Measurements from ENCODE around the gene MEOX2.

DNA sequence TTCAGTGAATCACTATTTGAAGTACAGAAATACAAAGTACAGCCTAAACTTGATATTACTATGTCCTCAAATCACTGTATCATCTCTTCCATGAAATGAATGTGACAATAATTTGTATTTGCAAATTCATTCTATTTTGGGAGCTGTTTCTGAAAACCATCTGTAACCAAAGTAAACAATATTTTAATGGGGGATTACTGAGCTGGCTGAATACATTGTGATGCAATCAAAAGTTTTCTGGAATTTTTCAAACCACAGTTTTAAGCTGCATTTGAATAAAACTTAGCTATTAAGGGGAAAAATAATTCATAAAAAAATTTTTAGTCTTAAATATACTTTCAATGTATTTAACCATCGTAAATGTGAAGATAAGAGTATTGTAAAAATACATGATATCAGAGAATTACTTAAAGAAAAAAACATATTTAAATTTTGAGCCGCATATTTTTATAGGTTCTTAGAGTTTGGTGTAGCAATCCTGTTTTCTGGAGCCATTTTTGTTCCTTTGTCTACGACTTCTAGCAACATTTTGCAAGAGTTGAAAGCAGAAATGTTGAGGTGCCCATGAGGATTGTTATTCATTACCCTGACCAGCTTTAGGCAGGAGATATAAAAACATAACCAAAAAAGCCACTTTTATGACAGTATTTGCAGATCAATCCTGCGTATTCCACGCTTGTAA is 78.8 kb downstream of the MEOX2 start:
- TF ChIP-seq, protein P1, sequence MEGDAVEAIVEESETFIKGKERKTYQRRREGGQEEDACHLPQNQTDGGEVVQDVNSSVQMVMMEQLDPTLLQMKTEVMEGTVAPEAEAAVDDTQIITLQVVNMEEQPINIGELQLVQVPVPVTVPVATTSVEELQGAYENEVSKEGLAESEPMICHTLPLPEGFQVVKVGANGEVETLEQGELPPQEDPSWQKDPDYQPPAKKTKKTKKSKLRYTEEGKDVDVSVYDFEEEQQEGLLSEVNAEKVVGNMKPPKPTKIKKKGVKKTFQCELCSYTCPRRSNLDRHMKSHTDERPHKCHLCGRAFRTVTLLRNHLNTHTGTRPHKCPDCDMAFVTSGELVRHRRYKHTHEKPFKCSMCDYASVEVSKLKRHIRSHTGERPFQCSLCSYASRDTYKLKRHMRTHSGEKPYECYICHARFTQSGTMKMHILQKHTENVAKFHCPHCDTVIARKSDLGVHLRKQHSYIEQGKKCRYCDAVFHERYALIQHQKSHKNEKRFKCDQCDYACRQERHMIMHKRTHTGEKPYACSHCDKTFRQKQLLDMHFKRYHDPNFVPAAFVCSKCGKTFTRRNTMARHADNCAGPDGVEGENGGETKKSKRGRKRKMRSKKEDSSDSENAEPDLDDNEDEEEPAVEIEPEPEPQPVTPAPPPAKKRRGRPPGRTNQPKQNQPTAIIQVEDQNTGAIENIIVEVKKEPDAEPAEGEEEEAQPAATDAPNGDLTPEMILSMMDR (conservative IDR thresholded peaks at IDR 0.05), result no peak
- no peak for TF ChIP-seq EZH2 (IDR thresholded peaks at IDR 0.05; ENCODE audit: low read depth)
